H1 (cell line): ENCODE measurements around the gene KCNC1. TPM values are rescaled to one million over a fixed set of nuclear protein-coding genes. Genes with fewer than 3 reads are reported as not detected.

ENCODE experiments used
- CTCF ChIA-PET: fragments of 300-600 bp; sonication (Branson Sonifier 250); formaldehyde crosslinking; loops from one replicate; lab custom pipeline; 2021; ENCODE audit not compliant: partially characterized antibody; lab: Charles Lee
- POLR2A ChIA-PET: fragments of 300-600 bp; sonication (Branson Sonifier 250); formaldehyde crosslinking; loops from one replicate; lab custom pipeline; 2021; ENCODE audit warnings: inconsistent platforms; ENCODE audit not compliant: partially characterized antibody; lab: Charles Lee
- DNase-seq, 2 experiments: peaks; one replicate each; pipeline versions ENCODE4 v3.0.0 to v3.0.0-alpha.2; 2010 to 2022; ENCODE audit warnings: low spot score in 2 of 2, low read depth in 1 of 2, mixed read lengths in 1 of 2
- FAIRE-seq: peaks from 2 replicates; lab custom pipeline; 2011; peaks lifted over from hg19 to GRCh38; lab: Jason Lieb, UNC
- H2AFZ ChIP-seq: 2 replicates; pipeline ENCODE4 v1.8.1; 2012; ENCODE audit warnings: low read length, inconsistent platforms
- H2AK5ac ChIP-seq: 2 replicates; pipeline ENCODE4 v1.6.1; 2013; ENCODE audit warnings: low read depth, low read length
- H2BK120ac ChIP-seq: replicated peaks from 2 replicates; pipeline ENCODE3; 2013; ENCODE audit warnings: low read depth, low read length, inconsistent platforms
- H2BK12ac ChIP-seq: 2 replicates; pipeline ENCODE4 v1.6.1; 2013; ENCODE audit warnings: low read depth, low read length
- H2BK15ac ChIP-seq: 2 replicates; pipeline ENCODE4 v1.6.1; 2013; ENCODE audit warnings: low read length
- H2BK20ac ChIP-seq: 2 replicates; pipeline ENCODE4 v1.6.1; 2013; ENCODE audit warnings: low read length
- H2BK5ac ChIP-seq: 2 replicates; pipeline ENCODE4 v1.6.1; 2013; ENCODE audit warnings: low read depth, low read length
- H3K14ac ChIP-seq: 2 replicates; pipeline ENCODE4 v1.6.1; 2013; ENCODE audit warnings: inconsistent platforms; ENCODE audit not compliant: insufficient read length
- H3K18ac ChIP-seq: 2 replicates; pipeline ENCODE4 v1.6.1; 2013; ENCODE audit warnings: low read length; ENCODE audit errors: extremely low read depth
- H3K23ac ChIP-seq: 2 replicates; pipeline ENCODE4 v1.6.1; 2013; ENCODE audit warnings: inconsistent platforms; ENCODE audit not compliant: insufficient read length
- H3K23me2 ChIP-seq: 2 replicates; pipeline ENCODE4 v1.6.1; 2013; ENCODE audit warnings: low read depth, low read length
- H3K27ac ChIP-seq: 2 replicates; pipeline ENCODE4 v1.6.1; 2011; ENCODE audit warnings: low read depth, low read length, inconsistent platforms
- H3K27me3 ChIP-seq, 4 experiments: replicated peaks in 1 of 4; 1 replicate in 1 of 4; 2 replicates in 3 of 4; pipeline versions ENCODE4 v1.6.1 to v1.8.1; 2011 to 2013; ENCODE audit warnings: low read length in 3 of 4, mild to moderate bottlenecking in 3 of 4, inconsistent platforms in 2 of 4, mixed read lengths in 2 of 4, moderate library complexity in 1 of 4; ENCODE audit not compliant: control insufficient read depth in 3 of 4, insufficient read depth in 3 of 4; ENCODE audit errors: extremely low read depth in 1 of 4
- H3K36me3 ChIP-seq, 4 experiments: 2 replicates each; pipeline versions ENCODE4 v1.6.1 to v1.8.1; 2011 to 2013; ENCODE audit warnings: mild to moderate bottlenecking in 4 of 4, low read length in 3 of 4, moderate library complexity in 2 of 4, control low read depth in 1 of 4, inconsistent platforms in 1 of 4; ENCODE audit not compliant: insufficient read depth in 4 of 4, control insufficient read depth in 2 of 4
- H3K4ac ChIP-seq: replicated peaks from 2 replicates; pipeline ENCODE3; 2013; ENCODE audit warnings: low read length, low read depth, mixed read lengths, inconsistent platforms; ENCODE audit not compliant: insufficient read length
- H3K4me1 ChIP-seq, 4 experiments: replicated peaks in 1 of 4; 1 replicate in 1 of 4; 2 replicates in 3 of 4; pipeline versions ENCODE4 v1.6.1 to v1.8.1; 2011 to 2013; ENCODE audit warnings: low read length in 3 of 4, inconsistent platforms in 2 of 4, mixed read lengths in 1 of 4; ENCODE audit not compliant: insufficient read depth in 4 of 4, control insufficient read depth in 3 of 4
- H3K4me2 ChIP-seq, 2 experiments: 2 replicates each; pipeline versions ENCODE4 v1.6.1 to v1.8.1; 2011 to 2013; ENCODE audit warnings: low read depth in 2 of 2, low read length in 2 of 2, control low read depth in 1 of 2, inconsistent platforms in 1 of 2, mild to moderate bottlenecking in 1 of 2; ENCODE audit not compliant: insufficient read depth in 1 of 2
- H3K4me3 ChIP-seq, 4 experiments: fragments of 200-600, 300-600 bp in 1 of 4; sonication (generic), shearing (Covaris generic), sonication (Bioruptor Twin) in 1 of 4; 2 replicates each; pipeline versions ENCODE4 v1.5.1 to v1.8.1; 2011 to 2016; ENCODE audit warnings: low read length in 4 of 4, low read depth in 3 of 4, control low read depth in 2 of 4, inconsistent platforms in 2 of 4, mild to moderate bottlenecking in 2 of 4, mixed read lengths in 1 of 4, moderate library complexity in 1 of 4; ENCODE audit not compliant: insufficient read depth in 2 of 4; ENCODE audit errors: extremely low read depth in 1 of 4
- H3K56ac ChIP-seq: replicated peaks from 2 replicates; pipeline ENCODE3; 2013; ENCODE audit warnings: low read depth, mild to moderate bottlenecking, mixed read lengths, low read length, inconsistent platforms; ENCODE audit not compliant: insufficient read length
- H3K79me1 ChIP-seq: 2 replicates; pipeline ENCODE4 v1.6.1; 2013; ENCODE audit warnings: low read depth, low read length, control low read depth
- H3K79me2 ChIP-seq, 2 experiments: 2 replicates each; pipeline versions ENCODE4 v1.6.1 to v1.8.1; 2012 to 2013; ENCODE audit warnings: low read length in 2 of 2, mild to moderate bottlenecking in 2 of 2, inconsistent platforms in 1 of 2; ENCODE audit not compliant: insufficient read depth in 2 of 2, control insufficient read depth in 1 of 2
- H3K9ac ChIP-seq, 4 experiments: replicated peaks in 1 of 4; 1 replicate in 1 of 4; 2 replicates in 3 of 4; pipeline versions ENCODE4 v1.6.1 to v1.8.1; 2011 to 2013; ENCODE audit warnings: low read depth in 3 of 4, low read length in 3 of 4, control low read depth in 2 of 4, mild to moderate bottlenecking in 2 of 4, moderate library complexity in 2 of 4, inconsistent platforms in 1 of 4; ENCODE audit errors: extremely low read depth in 1 of 4
- H3K9me3 ChIP-seq, 2 experiments: 2 replicates each; pipeline versions ENCODE4 v1.6.1 to v1.8.1; 2012 to 2013; ENCODE audit warnings: mild to moderate bottlenecking in 2 of 2, moderate library complexity in 2 of 2, control low read depth in 1 of 2, inconsistent platforms in 1 of 2, low read depth in 1 of 2, low read length in 1 of 2, mixed read lengths in 1 of 2; ENCODE audit not compliant: insufficient read depth in 2 of 2
- H4K20me1 ChIP-seq, 2 experiments: replicated peaks in 1 of 2; 2 replicates each; pipeline versions ENCODE3 to v1.8.1; 2011 to 2013; ENCODE audit warnings: inconsistent platforms in 2 of 2, low read length in 2 of 2, mild to moderate bottlenecking in 1 of 2; ENCODE audit not compliant: insufficient read depth in 2 of 2, control insufficient read depth in 1 of 2
- H4K5ac ChIP-seq: 2 replicates; pipeline ENCODE4 v1.6.1; 2013; ENCODE audit warnings: low read length, low read depth, mixed read lengths, inconsistent platforms; ENCODE audit not compliant: insufficient read length
- H4K8ac ChIP-seq: 2 replicates; pipeline ENCODE4 v1.8.0; 2013; ENCODE audit warnings: mild to moderate bottlenecking, moderate library complexity, low read length, inconsistent platforms; ENCODE audit not compliant: insufficient read depth; ENCODE audit errors: extremely low read depth
- H4K91ac ChIP-seq: replicated peaks from 2 replicates; pipeline ENCODE3; 2013; ENCODE audit warnings: low read length, mixed read lengths, inconsistent platforms; ENCODE audit not compliant: insufficient read length
- MAFK ChIP-seq: IDR thresholded peaks from 2 replicates; pipeline ENCODE4 v1.6.1; 2012; ENCODE audit warnings: low read depth, mild to moderate bottlenecking, improper control_type of control experiment, low read length
- POLR2AphosphoS5 ChIP-seq: IDR thresholded peaks from 2 replicates; pipeline ENCODE4 v1.6.1; 2011; ENCODE audit warnings: low read depth, low read length
- TAF7 ChIP-seq: optimal IDR thresholded peaks from 2 replicates; pipeline ENCODE3; 2011; ENCODE audit warnings: low read depth, mild to moderate bottlenecking, inconsistent platforms, low read length, moderate library complexity, borderline replicate concordance
- WGBS, 2 experiments: shearing (Covaris generic) in 1 of 2; methylation state at CpG; one replicate each; pipeline versions ENCODE4 v1.1.6 to v1.1.7; 2013 to 2015; ENCODE audit warnings: low lambda C conversion rate in 2 of 2, mixed read lengths in 2 of 2, inconsistent platforms in 1 of 2, low coverage in 1 of 2, missing lambda C conversion rate in 1 of 2; ENCODE audit not compliant: insufficient replicate concordance in 2 of 2, insufficient coverage in 1 of 2, insufficient read length in 1 of 2; ENCODE audit errors: extremely low coverage in 1 of 2, missing lambda C conversion rate in 1 of 2; 5-methylcytosine and 5-hydroxymethylcytosine counted together
- polyA plus RNA-seq, 7 experiments: library from polyadenylated mRNA; depleted of rRNA in 3 of 7; stranded (reverse) in 5 of 7; unstranded in 2 of 7; fragments of >200 nt in 5 of 7; fragments of 200-250 nt in 2 of 7; gene quantifications; 1 replicate in 5 of 7; 2 replicates in 1 of 7; 4 replicates in 1 of 7; pipeline versions ENCODE4 v1.2.1 to v1.2.3, GENCODE V29; 2011 to 2013; ENCODE audit warnings: missing spikeins in 2 of 7, mixed read lengths in 2 of 7
- total RNA-seq: library from RNA; stranded (reverse); fragmentation: NEBNext Ultra II Directional; extraction: Animal tissue kit (Norgen Biotek cat#: 25700); gene quantifications from 2 replicates; pipeline ENCODE4 v1.2.1, GENCODE V29; 2021

The KCNC1 gene
- total and polyA plus RNA-seq, 2 of the 8 experiments (the other 6 are each of a cell fraction or from before 2014, with no cell fraction given): 0.11 to 0.26 TPM

DNA sequence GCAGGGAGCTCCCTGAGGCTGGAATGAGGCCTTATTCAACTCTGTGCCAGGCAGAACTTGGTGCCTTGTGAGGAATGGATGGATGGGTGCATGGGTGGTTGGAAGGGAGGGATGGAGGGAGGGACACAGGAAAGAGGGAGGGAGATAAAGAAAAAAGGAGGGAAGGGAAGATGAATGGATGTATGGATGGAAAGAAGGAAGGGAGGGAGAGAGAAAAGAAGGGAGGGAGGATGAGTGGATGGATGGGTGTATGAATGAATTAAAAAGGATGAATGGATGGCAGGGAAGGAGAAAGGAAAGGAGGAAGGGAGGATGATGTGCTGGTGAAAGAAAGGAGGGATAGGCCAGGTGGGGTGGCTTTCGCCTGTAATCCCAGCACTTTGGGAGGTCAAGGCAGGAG is 34.6 kb downstream of the KCNC1 start:
- H3K79me1 ChIP-seq: no peaks in the 10 kb centered on the region
- H4K91ac ChIP-seq: no peak overlapping the region
- H3K4me2 ChIP-seq: no peak overlapping the region
- FAIRE-seq: no peak
- no peak overlapping the region for H4K5ac ChIP-seq
- H2AFZ ChIP-seq: no peak overlapping the region
- no peak for DNase-seq
- no peak overlapping the region for H3K9ac ChIP-seq
- no peak overlapping the region for H3K14ac ChIP-seq
- no peak overlapping the region for H2BK20ac ChIP-seq
- no peak overlapping the region for H3K27ac ChIP-seq
- H2AK5ac ChIP-seq: no peak overlapping the region
- CTCF ChIA-PET: interaction anchor here (0.6 to 4.2 kb wide), 15 partner anchors 8 to 182 kb away, joined by 3 to 25 read pairs (median 5); no protein-coding TSS in a partner anchor
- H3K56ac ChIP-seq: no peak overlapping the region
- peaks cover 2% of the 10 kb centered on the region; the same call in 1 of the 2 replicates for H3K23me2 ChIP-seq
- WGBS, 2 experiments: 100% methylated on average over 1 of the region's 1 CpG; no CpG with 5 or more reads in 1 of the 2 experiments
- no peaks in the 10 kb centered on the region for H3K27me3 ChIP-seq
- TF ChIP-seq TAF7 (no peak), MAFK (no peak), POLR2AphosphoS5 (no peak)
- no peak overlapping the region for H4K8ac ChIP-seq
- H3K36me3 ChIP-seq: no peaks in the 10 kb centered on the region
- H2BK12ac ChIP-seq: no peak overlapping the region
- H3K18ac ChIP-seq: no peak overlapping the region
- no peaks in the 10 kb centered on the region for H3K79me2 ChIP-seq
- no peak overlapping the region for H3K23ac ChIP-seq
- H2BK15ac ChIP-seq: no peak overlapping the region
- no peaks in the 10 kb centered on the region for H4K20me1 ChIP-seq
- peaks cover 0 to 4% (median 2%) of the 10 kb centered on the region in 4 experiments; a peak in 2 of 7 replicates for H3K4me1 ChIP-seq
- no peak overlapping the region for H2BK5ac ChIP-seq
- no peak overlapping the region for H3K4ac ChIP-seq
- POLR2A ChIA-PET: no interaction called here
- H2BK120ac ChIP-seq: no peak overlapping the region
- H3K9me3 ChIP-seq: no peaks in the 10 kb centered on the region; a peak in 1 of 4 replicates
- no peak overlapping the region for H3K4me3 ChIP-seq
